ENCODE results near the gene CRKL.
"Not testable (repeated sequence)": the region's sequence is repeated elsewhere in the genome, so short reads cannot be mapped to it uniquely, and the experiment has no call there.

CRKL gene

DNA sequence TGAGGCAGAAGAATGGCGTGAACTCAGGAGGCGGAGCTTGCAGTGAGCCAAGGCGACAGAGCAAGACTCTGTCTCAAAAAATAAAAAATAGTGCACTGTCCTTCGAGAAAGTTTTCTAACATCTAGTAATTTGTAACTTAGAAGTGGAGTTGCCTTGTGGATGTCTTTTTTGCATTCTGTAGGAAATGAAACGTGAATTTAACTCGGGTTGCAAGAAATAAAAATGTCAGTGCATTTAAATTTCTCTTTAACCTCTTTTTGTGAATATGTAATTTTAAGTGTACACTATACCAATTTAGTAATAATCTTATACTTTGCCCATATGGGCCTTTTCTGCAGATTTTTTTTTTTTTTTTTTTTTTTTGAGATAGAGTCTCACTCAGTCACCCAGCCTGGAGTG, 26.2 kb upstream of the CRKL start:
- no peak for TF ChIP-seq EZH2 (IDR thresholded peaks at IDR 0.05; ENCODE audit: borderline replicate concordance, low read depth, low read length, severe bottlenecking)
- TF ChIP-seq, protein P1, sequence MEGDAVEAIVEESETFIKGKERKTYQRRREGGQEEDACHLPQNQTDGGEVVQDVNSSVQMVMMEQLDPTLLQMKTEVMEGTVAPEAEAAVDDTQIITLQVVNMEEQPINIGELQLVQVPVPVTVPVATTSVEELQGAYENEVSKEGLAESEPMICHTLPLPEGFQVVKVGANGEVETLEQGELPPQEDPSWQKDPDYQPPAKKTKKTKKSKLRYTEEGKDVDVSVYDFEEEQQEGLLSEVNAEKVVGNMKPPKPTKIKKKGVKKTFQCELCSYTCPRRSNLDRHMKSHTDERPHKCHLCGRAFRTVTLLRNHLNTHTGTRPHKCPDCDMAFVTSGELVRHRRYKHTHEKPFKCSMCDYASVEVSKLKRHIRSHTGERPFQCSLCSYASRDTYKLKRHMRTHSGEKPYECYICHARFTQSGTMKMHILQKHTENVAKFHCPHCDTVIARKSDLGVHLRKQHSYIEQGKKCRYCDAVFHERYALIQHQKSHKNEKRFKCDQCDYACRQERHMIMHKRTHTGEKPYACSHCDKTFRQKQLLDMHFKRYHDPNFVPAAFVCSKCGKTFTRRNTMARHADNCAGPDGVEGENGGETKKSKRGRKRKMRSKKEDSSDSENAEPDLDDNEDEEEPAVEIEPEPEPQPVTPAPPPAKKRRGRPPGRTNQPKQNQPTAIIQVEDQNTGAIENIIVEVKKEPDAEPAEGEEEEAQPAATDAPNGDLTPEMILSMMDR (IDR thresholded peaks at IDR 0.05; ENCODE audit: borderline replicate concordance, extremely low read depth, low read length, poor library complexity, severe bottlenecking): no peak
- no peaks in the 10 kb centered on the region for H3K4me1 ChIP-seq (ENCODE audit: insufficient read depth, low read length)
- ATAC-seq (ENCODE audit: insufficient read depth, low read depth) (no peak), DNase-seq (no peak)
- H2AFZ ChIP-seq (ENCODE audit: low read depth, low read length): no peak overlapping the region
- no peaks in the 10 kb centered on the region for H4K20me1 ChIP-seq (ENCODE audit: insufficient read depth, low read length)
- H3K27ac ChIP-seq (ENCODE audit: low read length): no peak overlapping the region
- H3K4me3 ChIP-seq (ENCODE audit: low read depth in 1 of 2, low read length in 2 of 2): no peak overlapping the region
- no peak overlapping the region for H3K9ac ChIP-seq (ENCODE audit: low read depth, low read length)
- H3K4me2 ChIP-seq (ENCODE audit: insufficient read depth, low read length): no peak overlapping the region
- H3K79me2 ChIP-seq (ENCODE audit: insufficient read depth, low read length): no peaks in the 10 kb centered on the region
- H3K36me3 ChIP-seq (ENCODE audit: insufficient read depth, low read length): peaks cover 30% of the 10 kb centered on the region
- no peaks in the 10 kb centered on the region for H3K9me3 ChIP-seq (ENCODE audit: insufficient read depth, low read length, severe bottlenecking)
- no peaks in the 10 kb centered on the region for H3K27me3 ChIP-seq (ENCODE audit: insufficient read depth, low read length, poor library complexity)

DNA sequence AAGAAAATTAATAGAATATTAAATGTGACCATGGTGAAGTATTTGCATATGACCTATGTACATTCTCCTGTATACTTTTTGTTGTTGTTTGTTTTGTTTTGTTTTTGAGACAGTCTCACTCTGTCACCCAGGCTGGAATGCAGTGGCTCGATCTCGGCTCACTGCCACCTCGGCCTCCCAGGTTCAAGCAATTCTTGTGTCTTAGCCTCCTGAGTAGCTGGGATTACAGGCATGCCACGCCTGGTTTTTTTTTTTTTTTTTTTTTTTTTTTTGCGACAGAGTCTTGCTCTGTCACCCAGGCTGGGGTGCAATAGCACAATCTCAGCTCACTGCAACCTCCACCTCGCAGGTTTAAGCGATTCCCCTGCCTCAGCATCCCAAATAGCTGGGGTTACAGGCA, 19.5 kb upstream of the CRKL start:
- H3K9me3 ChIP-seq (ENCODE audit: insufficient read depth, low read length, severe bottlenecking); H3K36me3 ChIP-seq (ENCODE audit: insufficient read depth, low read length); H3K4me2 ChIP-seq (ENCODE audit: insufficient read depth, low read length); H3K27ac ChIP-seq (ENCODE audit: low read length); H4K20me1 ChIP-seq (ENCODE audit: insufficient read depth, low read length); DNase-seq; H3K9ac ChIP-seq (ENCODE audit: low read depth, low read length); H3K27me3 ChIP-seq (ENCODE audit: insufficient read depth, low read length, poor library complexity); H3K4me1 ChIP-seq (ENCODE audit: insufficient read depth, low read length); H2AFZ ChIP-seq (ENCODE audit: low read depth, low read length); ATAC-seq (ENCODE audit: insufficient read depth, low read depth); H3K79me2 ChIP-seq (ENCODE audit: insufficient read depth, low read length); H3K4me3 ChIP-seq (ENCODE audit: low read depth in 1 of 2, low read length in 2 of 2): not testable (repeated sequence)

DNA sequence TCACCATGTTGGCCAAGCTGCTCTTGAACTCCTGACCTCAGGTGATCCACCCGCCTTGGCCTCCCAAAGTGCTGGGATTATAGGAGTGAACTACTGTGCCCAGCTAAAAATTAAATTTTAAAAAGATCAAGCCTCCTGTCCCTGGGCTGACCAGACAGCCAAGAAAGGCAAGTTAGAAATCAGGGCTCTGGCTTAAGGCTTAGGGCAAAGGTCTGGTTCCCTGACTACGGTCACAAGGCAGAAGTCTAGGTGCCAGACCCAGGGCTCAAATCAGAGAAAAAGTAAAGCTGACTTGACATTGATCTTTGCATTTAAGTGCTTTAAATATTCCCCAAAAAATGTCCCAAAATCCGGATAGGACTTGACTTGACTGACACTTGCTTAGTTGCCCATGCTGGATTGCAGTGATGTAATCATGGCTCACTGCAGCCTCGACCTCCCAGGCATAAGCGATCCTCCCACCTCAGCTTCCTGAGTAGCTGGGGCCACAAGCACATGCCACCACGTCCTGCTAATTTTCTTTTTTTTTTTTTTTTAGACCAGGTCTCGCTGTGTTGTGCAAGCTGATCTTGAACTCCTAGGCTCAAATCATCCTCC, 17.3 kb upstream of the CRKL start:
- no peaks in the 10 kb centered on the region for H3K27me3 ChIP-seq (ENCODE audit: insufficient read depth, low read length, poor library complexity)

DNA sequence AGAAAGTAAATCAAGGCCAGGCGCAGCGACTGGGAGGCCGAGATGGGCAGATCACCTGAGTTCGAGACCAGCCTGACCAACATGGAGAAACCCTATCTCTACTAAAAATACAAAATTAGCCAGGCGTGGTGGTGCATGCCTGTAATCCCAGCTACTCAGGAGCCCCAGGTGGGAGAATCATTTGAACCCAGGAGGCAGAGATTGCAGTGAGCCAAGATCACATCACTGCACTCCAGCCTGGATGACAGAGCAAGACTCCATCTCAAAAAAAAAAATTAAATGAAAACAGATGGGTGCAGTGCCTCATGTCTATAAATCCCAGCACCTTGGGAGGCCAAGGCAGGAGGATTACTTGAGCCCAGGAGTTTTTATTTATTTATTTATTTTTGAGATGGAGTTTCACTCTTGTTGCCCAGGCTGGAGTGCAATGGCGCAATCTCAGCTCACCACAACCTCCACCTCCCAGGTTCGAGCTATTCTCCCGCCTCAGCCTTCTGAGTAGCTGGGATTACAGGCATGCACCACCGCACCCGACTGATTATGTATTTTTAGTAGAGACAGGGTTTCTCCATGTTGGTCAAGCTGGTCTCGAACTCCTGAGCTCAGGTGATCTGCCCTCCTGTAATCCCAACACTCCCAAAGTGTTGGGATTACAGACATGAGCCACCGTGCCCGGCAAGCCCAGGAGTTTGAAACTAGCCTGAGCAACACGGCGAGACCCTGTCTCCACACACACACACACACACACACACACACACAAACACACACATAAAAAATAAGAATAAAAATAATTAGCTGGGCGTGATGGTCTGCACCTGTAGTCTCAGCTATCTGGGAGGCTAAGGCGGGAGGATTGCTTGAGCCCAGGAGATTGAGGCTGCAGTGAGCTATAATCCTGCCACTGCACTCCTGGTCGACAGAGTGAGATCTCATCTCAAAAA, 15.8 kb upstream of the CRKL start:
- H3K9ac ChIP-seq (ENCODE audit: low read depth, low read length); DNase-seq; ATAC-seq (ENCODE audit: insufficient read depth, low read depth); H3K4me1 ChIP-seq (ENCODE audit: insufficient read depth, low read length); H3K27me3 ChIP-seq (ENCODE audit: insufficient read depth, low read length, poor library complexity); H3K4me3 ChIP-seq (ENCODE audit: low read depth in 1 of 2, low read length in 2 of 2); H3K9me3 ChIP-seq (ENCODE audit: insufficient read depth, low read length, severe bottlenecking); H2AFZ ChIP-seq (ENCODE audit: low read depth, low read length); H3K79me2 ChIP-seq (ENCODE audit: insufficient read depth, low read length); H3K27ac ChIP-seq (ENCODE audit: low read length); H3K36me3 ChIP-seq (ENCODE audit: insufficient read depth, low read length); H3K4me2 ChIP-seq (ENCODE audit: insufficient read depth, low read length); H4K20me1 ChIP-seq (ENCODE audit: insufficient read depth, low read length): not testable (repeated sequence)

More for the DNA sequence above, 17.3 kb upstream of the CRKL start:
- ATAC-seq (ENCODE audit: insufficient read depth, low read depth) (no peak), DNase-seq (no peak)
- TF ChIP-seq EZH2 (IDR thresholded peaks at IDR 0.05; ENCODE audit: borderline replicate concordance, low read depth, low read length, severe bottlenecking): no peak
- TF ChIP-seq, protein P1 (IDR thresholded peaks at IDR 0.05; ENCODE audit: borderline replicate concordance, extremely low read depth, low read length, poor library complexity, severe bottlenecking): no peak
- Histone ChIP-seq H3K27ac (ENCODE audit: low read length) (no peak overlapping the region), H3K9me3 (ENCODE audit: insufficient read depth, low read length, severe bottlenecking) (no peaks in the 10 kb centered on the region), H3K36me3 (ENCODE audit: insufficient read depth, low read length) (no peaks in the 10 kb centered on the region), H3K4me3 (ENCODE audit: low read depth in 1 of 2, low read length in 2 of 2) (no peak overlapping the region), H4K20me1 (ENCODE audit: insufficient read depth, low read length) (no peaks in the 10 kb centered on the region), H2AFZ (ENCODE audit: low read depth, low read length) (no peak overlapping the region), H3K4me2 (ENCODE audit: insufficient read depth, low read length) (no peak overlapping the region), H3K4me1 (ENCODE audit: insufficient read depth, low read length) (no peaks in the 10 kb centered on the region), H3K9ac (ENCODE audit: low read depth, low read length) (no peak overlapping the region), H3K79me2 (ENCODE audit: insufficient read depth, low read length) (no peaks in the 10 kb centered on the region)

Data from DND-41 (cell line).